HepG2 (cell line): ENCODE measurements around the gene OSBPL8. TPM values are rescaled to one million over a fixed set of nuclear protein-coding genes. Genes with fewer than 3 reads are reported as not detected.

Experiments
- ATAC-seq: fragments of 200-7000 bp; cut with Tn5 transposase; 3 replicates; pipeline ENCODE4 v1.9.1; 2020; ENCODE audit warnings: mild to moderate bottlenecking, moderate library complexity
- BruUV-seq: library from RNA; stranded (reverse); fragments of 400-500 nt; replicated peaks from 2 replicates; lab custom pipeline; 2021; lab: Mats Ljungman, UMichigan
- CTCF ChIA-PET: fragments of 300-600 bp; formaldehyde crosslinking; extraction: SDS; loops from one replicate; lab custom pipeline; 2021; ENCODE audit warnings: low total read pairs, inconsistent platforms, low intra/inter-chr PET ratio; lab: Yijun Ruan, JAX
- POLR2A ChIA-PET: fragments of 350-600 bp; sonication (Branson Sonifier 250); formaldehyde crosslinking; loops from one replicate; lab custom pipeline; 2020; ENCODE audit warnings: antibody characterized with exemption, inconsistent platforms; lab: Yijun Ruan, JAX
- DNase-seq: peaks from one replicate; pipeline ENCODE4 v3.0.0-alpha.2; 2015; ENCODE audit warnings: low spot score
- FAIRE-seq: peaks from 3 replicates; lab custom pipeline; 2011; peaks lifted over from hg19 to GRCh38; lab: Jason Lieb, UNC
- H2AFZ ChIP-seq: one replicate; pipeline ENCODE4 v1.6.1; 2011; ENCODE audit warnings: low read length, inconsistent platforms
- H3K27ac ChIP-seq: fragments of 300-600 bp; 3 replicates; pipeline ENCODE4 v1.8.0; 2011; ENCODE audit warnings: mixed run types, mild to moderate bottlenecking, mixed read lengths, low read length, inconsistent platforms; ENCODE audit not compliant: insufficient read depth; ENCODE audit errors: extremely low read length
- H3K27me3 ChIP-seq, 2 experiments: fragments of 200-600 bp in 1 of 2; 2 replicates in 1 of 2; 3 replicates in 1 of 2; pipeline versions ENCODE4 v1.6.0 to v1.8.0; 2011; ENCODE audit warnings: low read length in 2 of 2, mild to moderate bottlenecking in 2 of 2, moderate library complexity in 2 of 2, inconsistent platforms in 1 of 2; ENCODE audit not compliant: insufficient read depth in 2 of 2, control insufficient read depth in 1 of 2
- H3K36me3 ChIP-seq, 2 experiments: fragments of 200-600 bp in 1 of 2; replicated peaks in 1 of 2; 2 replicates in 1 of 2; 3 replicates in 1 of 2; pipeline versions ENCODE4 v1.5.1 to v1.8.0; 2011; ENCODE audit warnings: low read length in 2 of 2, inconsistent platforms in 1 of 2; ENCODE audit not compliant: insufficient read depth in 2 of 2, control insufficient read depth in 1 of 2
- H3K4me1 ChIP-seq: 2 replicates; pipeline ENCODE4 v1.5.1; 2012; ENCODE audit warnings: low read length, inconsistent platforms; ENCODE audit not compliant: insufficient read depth
- H3K4me2 ChIP-seq: 2 replicates; pipeline ENCODE4 v1.6.0; 2011; ENCODE audit warnings: low read depth, low read length, inconsistent platforms
- H3K4me3 ChIP-seq, 3 experiments: fragments of 200-600 bp in 1 of 3; sonication (generic), shearing (Covaris generic) in 1 of 3; replicated peaks in 1 of 3; 2 replicates each; pipeline ENCODE4 v1.5.1; 2011 to 2016; ENCODE audit warnings: low read length in 3 of 3, inconsistent platforms in 2 of 3, low read depth in 2 of 3, mild to moderate bottlenecking in 2 of 3, control low read depth in 1 of 3, mixed read lengths in 1 of 3; ENCODE audit not compliant: insufficient read depth in 1 of 3
- H3K79me2 ChIP-seq: one replicate; pipeline ENCODE4 v1.6.1; 2011; ENCODE audit warnings: low read length, inconsistent platforms; ENCODE audit not compliant: insufficient read depth
- H3K9ac ChIP-seq: 2 replicates; pipeline ENCODE4 v1.6.0; 2011; ENCODE audit warnings: mild to moderate bottlenecking, low read depth, low read length, inconsistent platforms; ENCODE audit not compliant: insufficient read depth
- H3K9me3 ChIP-seq: 2 replicates; pipeline ENCODE4 v1.5.1; 2012; ENCODE audit warnings: mild to moderate bottlenecking, low read length
- H4K20me1 ChIP-seq: 2 replicates; pipeline ENCODE4 v1.6.0; 2011; ENCODE audit warnings: inconsistent platforms, mild to moderate bottlenecking, low read length, moderate library complexity; ENCODE audit not compliant: insufficient read depth
- BRD4 ChIP-seq: sonication (generic); formaldehyde crosslinking; IDR thresholded peaks from 2 replicates; pipeline ENCODE4 v1.4.0; 2020; ENCODE audit warnings: missing genetic modification reagents
- FOXA1 ChIP-seq, 2 experiments: fragments of 450-650 bp in 1 of 2; sonication (generic) in 1 of 2; formaldehyde crosslinking in 1 of 2; IDR thresholded peaks; 2 replicates each; pipeline versions ENCODE4 v1.4.0 to v1.6.1; 2016 to 2020; ENCODE audit warnings: missing genetic modification reagents in 1 of 2
- MIXL1 ChIP-seq: IDR thresholded peaks from 2 replicates; pipeline ENCODE4 v1.6.1; 2016
- NBN ChIP-seq: fragments of 450-650 bp; conservative IDR thresholded peaks from 2 replicates; pipeline ENCODE4 v1.6.1; 2017
- POLR2G ChIP-seq: fragments of 200-400 bp; formaldehyde crosslinking; IDR thresholded peaks from 2 replicates; pipeline ENCODE4 v1.6.1; 2018; ENCODE audit warnings: mild to moderate bottlenecking, low read depth, low read length, moderate library complexity
- SOX13 ChIP-seq, 3 experiments: fragments of 450-650 bp in 1 of 3; sonication (generic) in 1 of 3; formaldehyde crosslinking in 1 of 3; IDR thresholded peaks in 2 of 3; conservative IDR thresholded peaks in 1 of 3; 2 replicates each; pipeline versions ENCODE4 v1.5.0 to v1.6.1; 2016 to 2020; ENCODE audit warnings: antibody characterized with exemption in 1 of 3, mild to moderate bottlenecking in 1 of 3, missing compliant biosample characterization in 1 of 3, missing genetic modification reagents in 1 of 3, moderate library complexity in 1 of 3
- TARDBP ChIP-seq: sonication (generic); formaldehyde crosslinking; IDR thresholded peaks from 2 replicates; pipeline ENCODE4 v1.8.0; 2022; ENCODE audit warnings: mild to moderate bottlenecking, missing genetic modification reagents
- ZNF280B ChIP-seq: sonication (generic); formaldehyde crosslinking; IDR thresholded peaks from 2 replicates; pipeline ENCODE4 v1.5.0; 2020; ENCODE audit warnings: missing genetic modification reagents, mild to moderate bottlenecking, borderline replicate concordance
- ZNF7 ChIP-seq: IDR thresholded peaks from 2 replicates; pipeline ENCODE4 v1.6.1; 2016; ENCODE audit warnings: missing biosample characterization, missing genetic modification reagents
- ZNF709 ChIP-seq: sonication (generic); formaldehyde crosslinking; IDR thresholded peaks from 2 replicates; pipeline ENCODE4 v1.5.0; 2020; ENCODE audit warnings: mild to moderate bottlenecking, missing genetic modification reagents
- ZSCAN20 ChIP-seq: sonication (generic); formaldehyde crosslinking; IDR thresholded peaks from 2 replicates; pipeline ENCODE4 v1.4.0; 2020; ENCODE audit warnings: missing genetic modification reagents, mild to moderate bottlenecking, borderline replicate concordance
- WGBS: methylation state at CpG from one replicate; pipeline ENCODE4 v1.1.6; 2017; ENCODE audit warnings: low lambda C conversion rate; 5-methylcytosine and 5-hydroxymethylcytosine counted together
- in situ Hi-C: cut with HindIII; loops from 2 replicates; pipeline ENCODE4 v1.10.0; 2017; ENCODE audit warnings: low pct_unique_long_range_greater_than_20kb; ENCODE audit not compliant: extremely low pct_ligation_motif_present
- intact Hi-C: fragments of 100-400 bp; cut with micrococcal nuclease; formaldehyde crosslinking; loops from one replicate; pipeline ENCODE4 v1.10.0; 2022; ENCODE audit not compliant: unreplicated experiment
- polyA plus RNA-seq, 8 experiments: library from polyadenylated mRNA; depleted of rRNA in 3 of 8; stranded (reverse) in 7 of 8; unstranded in 1 of 8; fragments of >200 nt; fragmentation: Illumina TruSeq in 4 of 8; extraction: Trizol in 4 of 8; gene quantifications; 2 replicates each; pipeline versions ENCODE4 v1.2.1 to v1.2.3, GENCODE V29; 2011 to 2016; ENCODE audit warnings: low read depth in 4 of 8, missing spikeins in 1 of 8, mixed read lengths in 1 of 8; ENCODE audit not compliant: insufficient read depth in 1 of 8
- total RNA-seq, 5 experiments: library from RNA; depleted of rRNA; stranded (reverse); fragments of >200 nt; fragmentation: Illumina TruSeq; extraction: Trizol; gene quantifications; 2 replicates each; pipeline ENCODE4 v1.2.3, GENCODE V29; 2016; ENCODE audit warnings: low read depth in 1 of 5
- TF ChIP-seq, protein P1 (sequence below): sonication (generic); formaldehyde crosslinking; IDR thresholded peaks from 2 replicates; pipeline ENCODE4 v1.5.0; 2020; ENCODE audit warnings: mild to moderate bottlenecking, missing genetic modification reagents
- TF ChIP-seq, protein P2 (sequence below): sonication (generic); formaldehyde crosslinking; IDR thresholded peaks from 2 replicates; pipeline ENCODE4 v1.8.1; 2023; ENCODE audit warnings: mild to moderate bottlenecking, missing genetic modification reagents, borderline replicate concordance
- TF ChIP-seq, protein P3 (sequence below): sonication (generic); formaldehyde crosslinking; IDR thresholded peaks from 2 replicates; pipeline ENCODE4 v1.5.1; 2020; ENCODE audit warnings: mild to moderate bottlenecking, missing genetic modification reagents, moderate library complexity

The OSBPL8 gene
- total and polyA plus RNA-seq, 2 of the 13 experiments (the other 11 are each of a cell fraction or from before 2014, with no cell fraction given): 11.0 to 33.9 TPM

- ChIA-PET POLR2A (no interaction called here), CTCF (no interaction called here)
- H3K27ac ChIP-seq: no peak overlapping the region
- in situ Hi-C loops: no loop called here
- BruUV-seq: no TSS peak
- no peaks in the 10 kb centered on the region for H3K79me2 ChIP-seq
- no peak overlapping the region for H3K4me3 ChIP-seq
- H3K4me1 ChIP-seq: no peaks in the 10 kb centered on the region
- DNase-seq (no peak), ATAC-seq (no peak), FAIRE-seq (no peak)
- H3K27me3 ChIP-seq: no peaks in the 10 kb centered on the region
- H3K4me2 ChIP-seq: no peak overlapping the region
- intact Hi-C loops: no loop called here
- WGBS: 97% methylated on average over 1 of the region's 1 CpG
- no peaks in the 10 kb centered on the region; the same call in 1 of the 2 replicates for H3K9me3 ChIP-seq
- peaks cover 0 to 4% of the 10 kb centered on the region in 2 experiments; a peak in 1 of 5 replicates for H3K36me3 ChIP-seq
- H2AFZ ChIP-seq: no peak overlapping the region
- TF ChIP-seq TARDBP (CRISPR knock-in tag): no peak
- TF ChIP-seq POLR2G: no peak
- TF ChIP-seq ZSCAN20: no peak
- TF ChIP-seq ZNF709 (CRISPR knock-in tag): no peak
- no peak for TF ChIP-seq NBN
- TF ChIP-seq BRD4: no peak
- TF ChIP-seq FOXA1 (IDR thresholded peaks at IDR 0.05): no peak
- TF ChIP-seq FOXA1 (CRISPR knock-in tag; IDR thresholded peaks at IDR 0.05): no peak
- TF ChIP-seq MIXL1: no peak
- TF ChIP-seq ZNF280B (CRISPR knock-in tag): no peak
- TF ChIP-seq, protein P1, sequence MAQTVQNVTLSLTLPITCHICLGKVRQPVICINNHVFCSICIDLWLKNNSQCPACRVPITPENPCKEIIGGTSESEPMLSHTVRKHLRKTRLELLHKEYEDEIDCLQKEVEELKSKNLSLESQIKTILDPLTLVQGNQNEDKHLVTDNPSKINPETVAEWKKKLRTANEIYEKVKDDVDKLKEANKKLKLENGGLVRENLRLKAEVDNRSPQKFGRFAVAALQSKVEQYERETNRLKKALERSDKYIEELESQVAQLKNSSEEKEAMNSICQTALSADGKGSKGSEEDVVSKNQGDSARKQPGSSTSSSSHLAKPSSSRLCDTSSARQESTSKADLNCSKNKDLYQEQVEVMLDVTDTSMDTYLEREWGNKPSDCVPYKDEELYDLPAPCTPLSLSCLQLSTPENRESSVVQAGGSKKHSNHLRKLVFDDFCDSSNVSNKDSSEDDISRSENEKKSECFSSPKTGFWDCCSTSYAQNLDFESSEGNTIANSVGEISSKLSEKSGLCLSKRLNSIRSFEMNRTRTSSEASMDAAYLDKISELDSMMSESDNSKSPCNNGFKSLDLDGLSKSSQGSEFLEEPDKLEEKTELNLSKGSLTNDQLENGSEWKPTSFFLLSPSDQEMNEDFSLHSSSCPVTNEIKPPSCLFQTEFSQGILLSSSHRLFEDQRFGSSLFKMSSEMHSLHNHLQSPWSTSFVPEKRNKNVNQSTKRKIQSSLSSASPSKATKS (CRISPR knock-in tag): no peak
- TF ChIP-seq, protein P2, sequence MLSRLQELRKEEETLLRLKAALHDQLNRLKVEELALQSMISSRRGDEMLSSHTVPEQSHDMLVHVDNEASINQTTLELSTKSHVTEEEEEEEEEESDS (CRISPR knock-in tag): no peak
- TF ChIP-seq ZNF7 (CRISPR knock-in tag): no peak
- TF ChIP-seq, protein P3, sequence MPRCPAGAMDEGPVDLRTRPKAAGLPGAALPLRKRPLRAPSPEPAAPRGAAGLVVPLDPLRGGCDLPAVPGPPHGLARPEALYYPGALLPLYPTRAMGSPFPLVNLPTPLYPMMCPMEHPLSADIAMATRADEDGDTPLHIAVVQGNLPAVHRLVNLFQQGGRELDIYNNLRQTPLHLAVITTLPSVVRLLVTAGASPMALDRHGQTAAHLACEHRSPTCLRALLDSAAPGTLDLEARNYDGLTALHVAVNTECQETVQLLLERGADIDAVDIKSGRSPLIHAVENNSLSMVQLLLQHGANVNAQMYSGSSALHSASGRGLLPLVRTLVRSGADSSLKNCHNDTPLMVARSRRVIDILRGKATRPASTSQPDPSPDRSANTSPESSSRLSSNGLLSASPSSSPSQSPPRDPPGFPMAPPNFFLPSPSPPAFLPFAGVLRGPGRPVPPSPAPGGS (CRISPR knock-in tag): no peak
- no peak for TF ChIP-seq SOX13 (IDR thresholded peaks at IDR 0.05)
- TF ChIP-seq SOX13 (CRISPR knock-in tag; conservative IDR thresholded peaks at IDR 0.05 in 1 of 2, IDR thresholded peaks at IDR 0.05 in 1 of 2): no peak
- H4K20me1 ChIP-seq: no peaks in the 10 kb centered on the region
- H3K9ac ChIP-seq: no peak overlapping the region
Measured at GRCh38 chr12:76491292-76491691, 68.3 kb downstream of the OSBPL8 start.
